SU-DHL-6 (cell line): ENCODE measurements around the gene ZC2HC1B.
A peak's percentile ranks its signal among the peaks of the same experiment; 100 is the strongest.

Experiments used
- H2AFZ ChIP-seq: fragments of 200-600 bp; sonication (generic); 2 replicates; pipeline ENCODE4 v1.6.1; 2014; ENCODE audit warnings: low read depth, mild to moderate bottlenecking, moderate library complexity, mixed read lengths, antibody characterized with exemption, low read length; ENCODE audit not compliant: severe bottlenecking
- H3F3A ChIP-seq: fragments of 200-600 bp; shearing (Covaris generic); 2 replicates; pipeline ENCODE4 v1.6.0; 2016; ENCODE audit warnings: antibody characterized with exemption, mild to moderate bottlenecking; ENCODE audit not compliant: insufficient read depth
- H3K27ac ChIP-seq: fragments of 200-600 bp; sonication (generic); 2 replicates; pipeline ENCODE4 v1.5.1; 2016; ENCODE audit warnings: low read depth, mild to moderate bottlenecking, low read length, moderate library complexity, mixed read lengths
- H3K27me3 ChIP-seq: fragments of 200-600 bp; sonication (generic), shearing (Covaris generic); 2 replicates; pipeline ENCODE4 v1.6.0; 2014; ENCODE audit warnings: mild to moderate bottlenecking, low read length
- H3K36me3 ChIP-seq: fragments of 200-600 bp; sonication (generic); 2 replicates; pipeline ENCODE4 v1.6.1; 2014; ENCODE audit warnings: mild to moderate bottlenecking, low read length, mixed read lengths
- H3K4me2 ChIP-seq: fragments of 300-600, 200-600 bp; shearing (Covaris generic), sonication (generic); 2 replicates; pipeline ENCODE4 v1.6.0; 2014; ENCODE audit warnings: low read length, low read depth, mild to moderate bottlenecking; ENCODE audit not compliant: poor library complexity, severe bottlenecking
- H3K4me3 ChIP-seq: fragments of 200-600 bp; sonication (generic); 2 replicates; pipeline ENCODE4 v1.5.1; 2014; ENCODE audit warnings: antibody characterized with exemption, low read length, mild to moderate bottlenecking, mixed read lengths; ENCODE audit not compliant: insufficient read depth, poor library complexity, severe bottlenecking
- H3K79me2 ChIP-seq: fragments of 200-600 bp; sonication (generic); 2 replicates; pipeline ENCODE4 v1.6.1; 2014; ENCODE audit warnings: mild to moderate bottlenecking, low read length, moderate library complexity; ENCODE audit not compliant: insufficient read depth
- H3K9ac ChIP-seq: fragments of 200-600 bp; sonication (generic); 2 replicates; pipeline ENCODE4 v1.7.0; 2014; ENCODE audit warnings: mild to moderate bottlenecking, low read length
- H3K9me2 ChIP-seq: fragments of 200-600 bp; sonication (generic); replicated peaks from 2 replicates; pipeline ENCODE4 v1.6.1; 2014; ENCODE audit warnings: low read length; ENCODE audit not compliant: insufficient read depth
- H3K9me3 ChIP-seq: fragments of 200-600 bp; sonication (generic); 2 replicates; pipeline ENCODE4 v1.6.1; 2014; ENCODE audit warnings: low read length, mixed read lengths; ENCODE audit not compliant: insufficient read depth
- H4K20me1 ChIP-seq: fragments of 200-600 bp; sonication (generic); 2 replicates; pipeline ENCODE4 v1.6.1; 2014; ENCODE audit warnings: low read depth, mild to moderate bottlenecking, antibody characterized with exemption, low read length, moderate library complexity, mixed read lengths
- CTCF ChIP-seq: fragments of 200-600 bp; sonication (generic); IDR thresholded peaks from one replicate; pipeline ENCODE4 v1.5.1; 2017; ENCODE audit warnings: antibody characterized with exemption, mild to moderate bottlenecking, low read length, moderate library complexity; ENCODE audit not compliant: insufficient read depth, poor library complexity, severe bottlenecking
- EZH2phosphoT487 ChIP-seq: fragments of 200-600 bp; sonication (generic), shearing (Covaris generic); conservative IDR thresholded peaks from 2 replicates; pipeline ENCODE4 v1.6.1; 2018; ENCODE audit warnings: mild to moderate bottlenecking, antibody characterized with exemption, low read length, moderate library complexity, mixed read lengths

The ZC2HC1B gene

GRCh38 chr6:143940011-143940597 lies 75.8 kb downstream of the ZC2HC1B start:
- no peaks in the 10 kb centered on the region for H3K9me2 ChIP-seq
- H3K9ac ChIP-seq = no peak overlapping the region
- H3K4me2 ChIP-seq = peak overlapping the region; percentile 24
- H3K36me3 ChIP-seq = no peaks in the 10 kb centered on the region
- H3K9me3 ChIP-seq = no peaks in the 10 kb centered on the region
- TF ChIP-seq CTCF = peak; percentile 90
- TF ChIP-seq EZH2phosphoT487 = no peak
- H3K79me2 ChIP-seq = no peaks in the 10 kb centered on the region
- H3K27me3 ChIP-seq = no peaks in the 10 kb centered on the region
- H2AFZ ChIP-seq = peak overlapping the region; percentile 58
- no peak overlapping the region for H3K4me3 ChIP-seq
- H3K27ac ChIP-seq = no peak overlapping the region
- H4K20me1 ChIP-seq = no peaks in the 10 kb centered on the region
- H3F3A ChIP-seq = 0 out of 2 replicates have a peak, but pooled peaks cover 4% of the 10 kb centered on the region

- no peak overlapping the region for H3K27ac ChIP-seq
- H4K20me1 ChIP-seq = no peaks in the 10 kb centered on the region
- H3K79me2 ChIP-seq = no peaks in the 10 kb centered on the region
- H3K4me2 ChIP-seq = no peak overlapping the region
- H3K9ac ChIP-seq = no peak overlapping the region
- H3K9me3 ChIP-seq = no peaks in the 10 kb centered on the region
- H3K9me2 ChIP-seq = no peaks in the 10 kb centered on the region
- no peaks in the 10 kb centered on the region for H3K36me3 ChIP-seq
- 0 out of 2 replicates have a peak, but pooled peaks cover 4% of the 10 kb centered on the region for H3F3A ChIP-seq
- H3K4me3 ChIP-seq = no peak overlapping the region
- no peaks in the 10 kb centered on the region for H3K27me3 ChIP-seq
- H2AFZ ChIP-seq = peak overlapping the region; percentile 87
- TF ChIP-seq EZH2phosphoT487 (no peak), CTCF (peak; percentile 87)
Observed at GRCh38 chr6:143941852-143942627, 77.8 kb downstream of the ZC2HC1B start.

GRCh38 chr6:143948208-143948607 lies 83.9 kb downstream of the ZC2HC1B start:
- Histone ChIP-seq H3K9me3 (no peaks in the 10 kb centered on the region), H3K36me3 (no peaks in the 10 kb centered on the region), H3K27ac (no peak overlapping the region), H3K9ac (no peak overlapping the region), H3K4me3 (no peak overlapping the region), H2AFZ (no peak overlapping the region), H3K9me2 (no peaks in the 10 kb centered on the region), H3K79me2 (no peaks in the 10 kb centered on the region), H3K4me2 (no peak overlapping the region), H3K27me3 (no peaks in the 10 kb centered on the region), H3F3A (no peaks in the 10 kb centered on the region), H4K20me1 (no peaks in the 10 kb centered on the region)
- TF ChIP-seq CTCF (no peak), EZH2phosphoT487 (no peak)
